OCI-LY3 (cell line): ENCODE data around the gene MRPS18A.
A peak's percentile ranks its signal among the peaks of the same experiment; 100 is the strongest.

Experiments used
- H2AFZ ChIP-seq: fragments of 200-600, 300-600 bp; shearing (Covaris generic); 2 replicates; pipeline ENCODE4 v1.6.0; 2014; ENCODE audit warnings: antibody characterized with exemption, low read depth, low read length
- H3K27ac ChIP-seq: fragments of 200-600, 300-600 bp; sonication (generic); 2 replicates; pipeline ENCODE4 v1.5.1; 2014; ENCODE audit warnings: mild to moderate bottlenecking, low read length, moderate library complexity, mixed read lengths
- H3K27me3 ChIP-seq: fragments of 200-600, 300-600 bp; sonication (generic); 2 replicates; pipeline ENCODE4 v1.6.1; 2014; ENCODE audit warnings: low read depth, low read length, mixed read lengths
- H3K36me3 ChIP-seq: fragments of 200-600, 300-600 bp; sonication (generic); replicated peaks from 2 replicates; pipeline ENCODE3; 2014; ENCODE audit warnings: low read depth, low read length, mixed read lengths
- H3K4me1 ChIP-seq: fragments of 300-600, 200-600 bp; sonication (generic); 2 replicates; pipeline ENCODE4 v1.6.1; 2014; ENCODE audit warnings: low read length, mixed read lengths
- H3K4me2 ChIP-seq: fragments of 200-600, 300-600 bp; sonication (generic); 2 replicates; pipeline ENCODE4 v1.6.1; 2014; ENCODE audit warnings: low read length, mixed read lengths
- H3K4me3 ChIP-seq: fragments of 300-600, 200-600 bp; sonication (generic); 2 replicates; pipeline ENCODE4 v1.5.1; 2014; ENCODE audit warnings: antibody characterized with exemption, mild to moderate bottlenecking, low read length, moderate library complexity
- H3K79me2 ChIP-seq: fragments of 300-600, 200-600 bp; shearing (Covaris generic); 2 replicates; pipeline ENCODE4 v1.6.1; 2014; ENCODE audit warnings: mild to moderate bottlenecking, low read length, mixed read lengths
- H3K9ac ChIP-seq: fragments of 300-600, 200-600 bp; shearing (Covaris generic); 2 replicates; pipeline ENCODE4 v1.6.0; 2014; ENCODE audit warnings: mild to moderate bottlenecking, low read length, moderate library complexity
- H3K9me3 ChIP-seq: fragments of 200-600, 300-600 bp; shearing (Covaris generic); 2 replicates; pipeline ENCODE4 v1.6.1; 2014; ENCODE audit warnings: low read length, mixed read lengths; ENCODE audit not compliant: insufficient read depth
- H4K20me1 ChIP-seq: fragments of 200-600, 300-600 bp; sonication (generic); 2 replicates; pipeline ENCODE4 v1.6.1; 2016; ENCODE audit warnings: low read length, mixed read lengths; ENCODE audit not compliant: insufficient read depth
- CTCF ChIP-seq: fragments of 200-600, 300-600 bp; sonication (generic); IDR thresholded peaks from 2 replicates; pipeline ENCODE4 v1.5.1; 2014; ENCODE audit warnings: antibody characterized with exemption, low read length, low read depth
- EZH2phosphoT487 ChIP-seq: fragments of 200-600 bp; shearing (Covaris generic); IDR thresholded peaks from 2 replicates; pipeline ENCODE4 v1.6.1; 2018; ENCODE audit warnings: antibody characterized with exemption, mixed run types, low read depth

MRPS18A gene

GRCh38 chr6:43707767-43708166, 20.2 kb upstream of the MRPS18A start:
- H3K4me2 ChIP-seq, result no peak overlapping the region
- no peak overlapping the region for H3K4me3 ChIP-seq
- TF ChIP-seq CTCF, result no peak
- no peaks in the 10 kb centered on the region for H3K36me3 ChIP-seq
- no peak overlapping the region for H3K27ac ChIP-seq
- peaks cover 51% of the 10 kb centered on the region for H3K4me1 ChIP-seq
- H2AFZ ChIP-seq, result no peak overlapping the region
- peaks cover 23% of the 10 kb centered on the region for H3K27me3 ChIP-seq
- no peaks in the 10 kb centered on the region for H3K9me3 ChIP-seq
- H3K9ac ChIP-seq, result no peak overlapping the region
- no peaks in the 10 kb centered on the region for H3K79me2 ChIP-seq
- H4K20me1 ChIP-seq, result no peaks in the 10 kb centered on the region

GRCh38 chr6:43707269-43707668, 19.7 kb upstream of the MRPS18A start:
- H4K20me1 ChIP-seq, result no peaks in the 10 kb centered on the region
- no peaks in the 10 kb centered on the region for H3K9me3 ChIP-seq
- H3K79me2 ChIP-seq, result no peaks in the 10 kb centered on the region
- no peak overlapping the region for H3K4me3 ChIP-seq
- H3K36me3 ChIP-seq, result no peaks in the 10 kb centered on the region
- H3K27me3 ChIP-seq, result peaks cover 27% of the 10 kb centered on the region
- H3K4me1 ChIP-seq, result peaks cover 51% of the 10 kb centered on the region
- H3K9ac ChIP-seq, result no peak overlapping the region
- no peak overlapping the region for H3K4me2 ChIP-seq
- no peak overlapping the region for H2AFZ ChIP-seq
- TF ChIP-seq EZH2phosphoT487 (no peak), CTCF (no peak)
- no peak overlapping the region for H3K27ac ChIP-seq

GRCh38 chr6:43706788-43707187, 19.2 kb upstream of the MRPS18A start:
- H3K36me3 ChIP-seq, result no peaks in the 10 kb centered on the region
- no peak overlapping the region for H3K9ac ChIP-seq
- peak overlapping the region; percentile 86 for H3K4me2 ChIP-seq
- H3K4me3 ChIP-seq, result 0 out of 2 replicates have a peak overlapping the region, but pooled peaks have one; percentile 60
- peaks cover 32% of the 10 kb centered on the region for H3K27me3 ChIP-seq
- H4K20me1 ChIP-seq, result no peaks in the 10 kb centered on the region
- no peak overlapping the region for H3K27ac ChIP-seq
- no peak for TF ChIP-seq CTCF
- no peak for TF ChIP-seq EZH2phosphoT487
- no peaks in the 10 kb centered on the region for H3K79me2 ChIP-seq
- no peak overlapping the region for H2AFZ ChIP-seq
- no peaks in the 10 kb centered on the region for H3K9me3 ChIP-seq
- peaks cover 56% of the 10 kb centered on the region for H3K4me1 ChIP-seq

- H3K79me2 ChIP-seq, result no peaks in the 10 kb centered on the region
- no peaks in the 10 kb centered on the region for H3K36me3 ChIP-seq
- peaks cover 63% of the 10 kb centered on the region for H3K4me1 ChIP-seq
- peak overlapping the region; percentile 86 for H3K4me2 ChIP-seq
- no peaks in the 10 kb centered on the region for H3K9me3 ChIP-seq
- TF ChIP-seq CTCF, result no peak
- no peak for TF ChIP-seq EZH2phosphoT487
- peak overlapping the region; percentile 7; the same call in 1 of the 2 replicates for H3K9ac ChIP-seq
- H3K27ac ChIP-seq, result no peak overlapping the region
- peaks cover 38% of the 10 kb centered on the region for H3K27me3 ChIP-seq
- no peak overlapping the region for H2AFZ ChIP-seq
- H4K20me1 ChIP-seq, result no peaks in the 10 kb centered on the region
- H3K4me3 ChIP-seq, result peak overlapping the region; percentile 60
Measured at GRCh38 chr6:43705996-43706395, 18.4 kb upstream of the MRPS18A start.
